Tibial artery (tissue), 4 donors: ENCODE data around the gene FRAS1.

Experiments
- DNase-seq, 2 donors: peaks; one replicate each; pipeline ENCODE4 v3.0.0-alpha.2; 2019
- H3K27ac ChIP-seq, 2 donors: fragments of 200-600 bp; sonication (generic) in 1 of 2; 1 replicate in 1 of 2; 2 replicates in 1 of 2; pipeline ENCODE4 v1.5.1; 2018 to 2019; ENCODE audit warnings: mild to moderate bottlenecking in 1 of 2
- H3K27me3 ChIP-seq, 2 donors: fragments of 200-600 bp; sonication (generic) in 1 of 2; one replicate each; pipeline versions ENCODE4 v1.5.1 to v1.6.0; 2016 to 2019
- H3K36me3 ChIP-seq, 3 donors: fragments of 200-600 bp; sonication (generic) in 2 of 3; one replicate each; pipeline ENCODE4 v1.5.1; 2016 to 2019; ENCODE audit warnings: mild to moderate bottlenecking in 2 of 3
- H3K4me1 ChIP-seq, 4 donors: fragments of 200-600 bp; sonication (generic) in 2 of 4; 1 replicate in 3 of 4; 2 replicates in 1 of 4; pipeline ENCODE4 v1.5.1; 2016 to 2019
- H3K4me3 ChIP-seq, 2 donors: fragments of 200-600 bp; sonication (generic) in 1 of 2; 1 replicate in 1 of 2; 2 replicates in 1 of 2; pipeline ENCODE4 v1.5.1; 2018 to 2019; ENCODE audit warnings: mild to moderate bottlenecking in 2 of 2
- H3K9me3 ChIP-seq, 3 donors: fragments of 200-600 bp; sonication (generic) in 1 of 3; one replicate each; pipeline ENCODE4 v1.5.1; 2016 to 2019
- intact Hi-C: fragments of 100-400 bp; cut with DNase I; formaldehyde crosslinking; loops from one replicate; pipeline ENCODE4 v1.15.0; 2023; ENCODE audit warnings: low total_unique reads
- TF ChIP-seq, protein P1 (sequence below), 2 experiments: fragments of 200-600 bp in 1 of 2; fragments of 450-650 bp in 1 of 2; IDR thresholded peaks; one replicate each; pipeline ENCODE4 v1.5.1; 2017 to 2019; ENCODE audit warnings: antibody characterized with exemption in 2 of 2, mild to moderate bottlenecking in 1 of 2, moderate library complexity in 1 of 2

FRAS1 gene

DNA sequence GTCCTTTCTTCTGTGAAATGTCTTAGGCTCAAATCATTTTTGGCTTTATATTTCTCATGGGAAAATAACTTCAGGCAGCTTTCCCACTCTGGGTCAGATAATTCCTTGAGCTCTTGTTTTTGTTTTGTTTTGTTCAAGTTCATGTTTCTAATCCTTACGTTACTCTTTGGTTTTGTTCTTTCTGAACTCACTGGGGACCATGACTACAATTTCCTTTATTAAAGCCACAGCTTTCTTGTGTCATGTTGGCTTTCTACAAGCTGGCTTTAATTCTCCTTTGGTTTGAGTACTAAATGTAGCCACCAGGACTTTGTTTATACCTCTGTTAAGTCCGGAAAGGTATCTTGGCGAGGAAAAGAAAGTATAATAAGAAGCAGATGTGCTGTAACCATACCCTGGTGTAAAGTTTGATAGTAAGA is 463.7 kb downstream of the FRAS1 start:
- TF ChIP-seq, protein P1, sequence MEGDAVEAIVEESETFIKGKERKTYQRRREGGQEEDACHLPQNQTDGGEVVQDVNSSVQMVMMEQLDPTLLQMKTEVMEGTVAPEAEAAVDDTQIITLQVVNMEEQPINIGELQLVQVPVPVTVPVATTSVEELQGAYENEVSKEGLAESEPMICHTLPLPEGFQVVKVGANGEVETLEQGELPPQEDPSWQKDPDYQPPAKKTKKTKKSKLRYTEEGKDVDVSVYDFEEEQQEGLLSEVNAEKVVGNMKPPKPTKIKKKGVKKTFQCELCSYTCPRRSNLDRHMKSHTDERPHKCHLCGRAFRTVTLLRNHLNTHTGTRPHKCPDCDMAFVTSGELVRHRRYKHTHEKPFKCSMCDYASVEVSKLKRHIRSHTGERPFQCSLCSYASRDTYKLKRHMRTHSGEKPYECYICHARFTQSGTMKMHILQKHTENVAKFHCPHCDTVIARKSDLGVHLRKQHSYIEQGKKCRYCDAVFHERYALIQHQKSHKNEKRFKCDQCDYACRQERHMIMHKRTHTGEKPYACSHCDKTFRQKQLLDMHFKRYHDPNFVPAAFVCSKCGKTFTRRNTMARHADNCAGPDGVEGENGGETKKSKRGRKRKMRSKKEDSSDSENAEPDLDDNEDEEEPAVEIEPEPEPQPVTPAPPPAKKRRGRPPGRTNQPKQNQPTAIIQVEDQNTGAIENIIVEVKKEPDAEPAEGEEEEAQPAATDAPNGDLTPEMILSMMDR (IDR thresholded peaks at IDR 0.05) = no peak

DNA sequence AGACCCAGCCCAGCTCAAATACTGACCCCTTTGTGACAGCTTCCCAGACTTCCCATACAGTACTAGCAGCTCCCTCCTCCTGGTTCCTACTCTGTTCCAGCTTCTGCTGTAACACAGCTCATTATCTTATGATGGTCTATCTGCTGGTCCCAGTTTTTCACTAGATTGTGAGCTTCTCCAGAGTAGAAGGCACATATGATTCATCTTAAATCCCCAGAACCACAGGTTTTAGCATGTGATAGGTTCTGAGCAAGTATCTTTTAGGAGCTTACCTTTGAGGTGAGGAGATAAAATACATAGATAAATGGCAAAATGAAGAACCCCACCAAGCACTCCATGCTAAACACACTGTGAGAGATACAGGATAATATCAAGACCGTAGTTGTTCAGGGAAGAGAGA is 466.9 kb downstream of the FRAS1 start:
- intact Hi-C loops = no loop called here
- H3K9me3 ChIP-seq = no peaks in the 10 kb centered on the region
- H3K4me1 ChIP-seq = no peaks in the 10 kb centered on the region
- TF ChIP-seq, protein P1 (IDR thresholded peaks at IDR 0.05) = no peak
- no peaks in the 10 kb centered on the region for H3K27me3 ChIP-seq
- H3K36me3 ChIP-seq = no peaks in the 10 kb centered on the region
- DNase-seq = no peak
- H3K27ac ChIP-seq = no peak overlapping the region
- no peak overlapping the region for H3K4me3 ChIP-seq

More for the DNA sequence above, 463.7 kb downstream of the FRAS1 start:
- Histone ChIP-seq H3K9me3 (no peaks in the 10 kb centered on the region), H3K4me1 (no peaks in the 10 kb centered on the region), H3K4me3 (no peak overlapping the region), H3K27me3 (no peaks in the 10 kb centered on the region), H3K36me3 (no peaks in the 10 kb centered on the region), H3K27ac (no peak overlapping the region)
- intact Hi-C loops = no loop called here
- no peak for DNase-seq

GRCh38 chr4:78525559-78525958 is 468.4 kb downstream of the FRAS1 start:
- TF ChIP-seq, protein P1 (IDR thresholded peaks at IDR 0.05) = no peak
- Histone ChIP-seq H3K4me3 (no peak overlapping the region), H3K36me3 (no peaks in the 10 kb centered on the region), H3K4me1 (no peaks in the 10 kb centered on the region), H3K27ac (no peak overlapping the region), H3K9me3 (no peaks in the 10 kb centered on the region), H3K27me3 (no peaks in the 10 kb centered on the region)
- intact Hi-C loops = no loop called here
- DNase-seq = no peak

GRCh38 chr4:78527103-78527502 is 470.0 kb downstream of the FRAS1 start:
- H3K4me3 ChIP-seq = no peak overlapping the region
- no peak overlapping the region for H3K27ac ChIP-seq
- H3K9me3 ChIP-seq = no peaks in the 10 kb centered on the region
- H3K27me3 ChIP-seq = no peaks in the 10 kb centered on the region
- TF ChIP-seq, protein P1 (IDR thresholded peaks at IDR 0.05) = no peak
- intact Hi-C loops = no loop called here
- no peaks in the 10 kb centered on the region for H3K36me3 ChIP-seq
- no peak for DNase-seq
- no peaks in the 10 kb centered on the region for H3K4me1 ChIP-seq

DNA sequence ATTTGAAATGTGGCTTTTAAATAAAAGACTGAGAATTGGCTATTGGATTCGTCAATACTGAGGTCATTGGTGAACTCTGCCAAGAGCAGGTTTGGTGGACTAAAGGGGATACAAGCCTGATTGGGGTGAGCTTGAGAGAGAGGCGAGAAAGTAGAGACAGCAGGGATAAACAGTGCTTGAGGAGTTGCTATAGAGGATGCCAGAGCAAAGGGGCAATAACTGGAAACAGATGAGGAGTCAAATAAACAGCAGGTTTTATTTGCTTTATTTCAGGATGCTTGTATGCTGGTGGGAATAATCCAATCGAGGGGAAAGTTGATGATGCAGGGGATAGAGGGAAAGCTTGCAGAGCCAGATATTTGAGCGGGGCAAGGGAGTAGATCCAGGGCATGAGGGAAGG is 470.4 kb downstream of the FRAS1 start:
- H3K4me1 ChIP-seq = no peaks in the 10 kb centered on the region
- intact Hi-C loops = no loop called here
- H3K27ac ChIP-seq = no peak overlapping the region
- no peak for DNase-seq
- H3K4me3 ChIP-seq = no peak overlapping the region
- H3K27me3 ChIP-seq = no peaks in the 10 kb centered on the region
- H3K9me3 ChIP-seq = no peaks in the 10 kb centered on the region
- TF ChIP-seq, protein P1 (IDR thresholded peaks at IDR 0.05) = no peak
- H3K36me3 ChIP-seq = no peaks in the 10 kb centered on the region

- DNase-seq = no peak
- intact Hi-C loops = no loop called here
- Histone ChIP-seq H3K27ac (no peak overlapping the region), H3K36me3 (no peaks in the 10 kb centered on the region), H3K4me1 (no peaks in the 10 kb centered on the region), H3K9me3 (no peaks in the 10 kb centered on the region), H3K27me3 (no peaks in the 10 kb centered on the region), H3K4me3 (no peak overlapping the region)
- TF ChIP-seq, protein P1 (IDR thresholded peaks at IDR 0.05) = no peak
Observed at GRCh38 chr4:78528327-78528726, 471.2 kb downstream of the FRAS1 start.
